ENCODE measurements around the gene ENC1.

DNA sequence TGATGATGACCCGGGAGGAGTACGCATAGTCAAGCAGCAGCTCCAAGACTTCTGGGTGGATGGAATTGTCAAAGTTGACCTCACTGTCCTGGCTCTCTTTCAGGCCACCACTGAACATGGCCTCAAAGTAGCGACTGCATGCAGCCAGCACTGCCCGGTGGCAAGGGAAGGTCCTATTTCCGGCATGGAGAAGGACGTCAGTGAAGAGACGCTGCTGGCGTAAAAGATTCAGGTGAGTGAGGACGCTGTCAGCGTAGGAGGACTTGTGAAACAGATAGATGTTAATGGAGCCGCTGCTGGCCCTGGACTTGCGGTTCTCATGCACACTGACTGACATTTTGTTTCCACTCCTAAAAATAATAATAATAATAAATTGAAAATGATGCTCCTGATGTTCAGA lies 4.4 kb downstream of the ENC1 start:
- TF ChIP-seq, protein P1, sequence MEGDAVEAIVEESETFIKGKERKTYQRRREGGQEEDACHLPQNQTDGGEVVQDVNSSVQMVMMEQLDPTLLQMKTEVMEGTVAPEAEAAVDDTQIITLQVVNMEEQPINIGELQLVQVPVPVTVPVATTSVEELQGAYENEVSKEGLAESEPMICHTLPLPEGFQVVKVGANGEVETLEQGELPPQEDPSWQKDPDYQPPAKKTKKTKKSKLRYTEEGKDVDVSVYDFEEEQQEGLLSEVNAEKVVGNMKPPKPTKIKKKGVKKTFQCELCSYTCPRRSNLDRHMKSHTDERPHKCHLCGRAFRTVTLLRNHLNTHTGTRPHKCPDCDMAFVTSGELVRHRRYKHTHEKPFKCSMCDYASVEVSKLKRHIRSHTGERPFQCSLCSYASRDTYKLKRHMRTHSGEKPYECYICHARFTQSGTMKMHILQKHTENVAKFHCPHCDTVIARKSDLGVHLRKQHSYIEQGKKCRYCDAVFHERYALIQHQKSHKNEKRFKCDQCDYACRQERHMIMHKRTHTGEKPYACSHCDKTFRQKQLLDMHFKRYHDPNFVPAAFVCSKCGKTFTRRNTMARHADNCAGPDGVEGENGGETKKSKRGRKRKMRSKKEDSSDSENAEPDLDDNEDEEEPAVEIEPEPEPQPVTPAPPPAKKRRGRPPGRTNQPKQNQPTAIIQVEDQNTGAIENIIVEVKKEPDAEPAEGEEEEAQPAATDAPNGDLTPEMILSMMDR (IDR thresholded peaks at IDR 0.05): no peak
- no peak for TF ChIP-seq EP300 (IDR thresholded peaks at IDR 0.05)
- no peak for TF ChIP-seq POLR2AphosphoS5 (IDR thresholded peaks at IDR 0.05)

Data from suprapubic skin (tissue), 4 donors.